ENCODE results near the gene CFAP43. TPM values are rescaled to one million over a fixed set of nuclear protein-coding genes. Genes with fewer than 3 reads are reported as not detected.

CFAP43 gene
- total and polyA plus RNA-seq, 5 donors from 2014 or later: not detected

DNA sequence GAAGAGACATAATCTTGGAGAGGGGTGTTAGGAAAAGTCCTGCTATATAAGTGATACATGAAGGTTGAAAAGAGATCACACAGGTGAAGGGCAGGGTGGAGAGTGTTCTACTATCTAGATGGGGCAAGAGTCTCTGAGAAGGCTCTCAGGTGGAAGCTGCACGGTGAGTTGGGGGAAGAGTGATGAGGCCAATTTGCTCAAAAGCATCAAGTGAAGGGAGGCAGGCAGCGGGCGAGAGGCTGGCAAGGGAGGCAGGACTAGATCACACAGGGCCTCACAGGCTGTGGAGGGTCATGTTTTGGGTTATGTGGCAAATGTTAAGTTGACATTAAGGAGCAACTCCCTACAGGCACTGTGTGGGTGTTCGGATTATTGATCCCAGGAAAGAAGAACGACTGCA is 143.9 kb downstream of the CFAP43 start:
- Mint-ChIP-seq H3K27ac (no peak overlapping the region), H3K36me3 (no peaks in the 10 kb centered on the region), H3K4me1 (peaks cover 0 to 1% (median 0%) of the 10 kb centered on the region in 4 donors), H3K4me3 (no peak overlapping the region), H3K27me3 (peaks cover 11% of the 10 kb centered on the region), H3K9me3 (no peaks in the 10 kb centered on the region)
- no peak for DNase-seq
- H3K9me3 ChIP-seq (ENCODE audit: control insufficient read depth in 2 of 2, low read length in 2 of 2): no peaks in the 10 kb centered on the region
- ATAC-seq (ENCODE audit: low read depth in 2 of 2): no peak
- H3K36me3 ChIP-seq (ENCODE audit: control insufficient read depth, insufficient read depth, low read length): no peaks in the 10 kb centered on the region
- no peaks in the 10 kb centered on the region for H3K27me3 ChIP-seq (ENCODE audit: control insufficient read depth, insufficient read depth, low read length)
- H3K4me3 ChIP-seq (ENCODE audit: low read depth, low read length): no peak overlapping the region
- H3K27ac ChIP-seq (ENCODE audit: insufficient read depth, low read length, poor library complexity, severe bottlenecking): no peak overlapping the region
- no peaks in the 10 kb centered on the region for H3K4me1 ChIP-seq (ENCODE audit: control insufficient read depth, insufficient read depth, low read length, poor library complexity, severe bottlenecking)

- no peak within 1 kb of the TSS for H3K27ac Mint-ChIP-seq
- H3K9me3 Mint-ChIP-seq: no peaks in the 10 kb centered on the region
- Histone ChIP-seq H3K4me3 (ENCODE audit: low read depth, low read length) (no peak within 1 kb of the TSS), H3K36me3 (ENCODE audit: control insufficient read depth, insufficient read depth, low read length) (no peaks in the 10 kb centered on the region), H3K4me1 (ENCODE audit: control insufficient read depth, insufficient read depth, low read length, poor library complexity, severe bottlenecking) (no peaks in the 10 kb centered on the region), H3K27ac (ENCODE audit: insufficient read depth, low read length, poor library complexity, severe bottlenecking) (no peak within 1 kb of the TSS), H3K9me3 (ENCODE audit: control insufficient read depth in 2 of 2, low read length in 2 of 2) (no peaks in the 10 kb centered on the region), H3K27me3 (ENCODE audit: control insufficient read depth, insufficient read depth, low read length) (peaks cover 3% of the 10 kb centered on the region)
- H3K27me3 Mint-ChIP-seq: peaks cover 8% of the 10 kb centered on the region
- no peak for DNase-seq
- H3K4me3 Mint-ChIP-seq: no peak within 1 kb of the TSS
- H3K36me3 Mint-ChIP-seq: no peaks in the 10 kb centered on the region
- ATAC-seq (ENCODE audit: low read depth in 2 of 2): no peak
- H3K4me1 Mint-ChIP-seq: peaks cover 0 to 1% (median 0%) of the 10 kb centered on the region in 4 donors
Measured at GRCh38 chr10:104085801-104086400, 146.3 kb downstream of the CFAP43 start, which contains the start of gene COL17A1. TSS of gene COL17A1 (minus strand) at chr10:104085880. CDS start at chr10:104080673, 5,207 bp downstream.

DNA sequence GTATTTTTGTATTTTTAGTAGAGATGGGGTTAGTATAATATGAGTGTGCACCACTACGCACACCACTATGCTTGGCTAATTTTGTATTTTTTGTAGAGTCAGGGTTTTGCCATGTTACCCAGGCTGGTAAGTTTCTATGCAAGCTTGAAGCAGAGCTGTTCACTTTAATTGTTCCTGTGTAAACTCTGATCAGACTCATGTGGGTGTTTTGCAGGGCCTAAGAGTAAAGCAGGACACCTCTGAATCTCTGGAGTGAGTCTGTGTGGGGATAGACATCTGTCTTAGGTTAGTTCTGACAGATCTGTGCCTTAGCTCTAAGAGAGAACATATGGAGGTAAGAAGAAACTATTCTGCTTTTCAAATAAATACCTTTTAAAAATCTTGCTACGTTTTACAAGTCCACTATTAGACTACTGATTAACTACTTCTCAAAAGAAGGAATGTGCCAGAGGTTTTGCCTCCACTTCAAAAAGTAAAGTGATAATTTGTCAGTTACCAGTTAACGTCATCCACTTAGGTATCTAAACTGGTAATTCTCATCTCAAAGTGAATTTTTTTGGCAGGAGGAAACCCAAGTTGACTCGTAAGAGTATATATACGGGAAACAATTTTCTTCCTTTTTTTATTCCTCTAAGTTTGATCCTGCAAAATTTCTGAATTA is 147.6 kb downstream of the CFAP43 start:
- Mint-ChIP-seq H3K27ac (no peak overlapping the region), H3K36me3 (no peaks in the 10 kb centered on the region), H3K9me3 (no peaks in the 10 kb centered on the region), H3K4me1 (peaks cover 0 to 1% (median 0%) of the 10 kb centered on the region in 4 donors), H3K27me3 (peaks cover 4% of the 10 kb centered on the region), H3K4me3 (no peak overlapping the region)
- H3K9me3 ChIP-seq (ENCODE audit: control insufficient read depth in 2 of 2, low read length in 2 of 2): no peaks in the 10 kb centered on the region
- peaks cover 3% of the 10 kb centered on the region for H3K27me3 ChIP-seq (ENCODE audit: control insufficient read depth, insufficient read depth, low read length)
- ATAC-seq (ENCODE audit: low read depth in 2 of 2) (no peak), DNase-seq (no peak)
- no peak overlapping the region for H3K4me3 ChIP-seq (ENCODE audit: low read depth, low read length)
- H3K27ac ChIP-seq (ENCODE audit: insufficient read depth, low read length, poor library complexity, severe bottlenecking): no peak overlapping the region
- no peaks in the 10 kb centered on the region for H3K36me3 ChIP-seq (ENCODE audit: control insufficient read depth, insufficient read depth, low read length)
- no peaks in the 10 kb centered on the region for H3K4me1 ChIP-seq (ENCODE audit: control insufficient read depth, insufficient read depth, low read length, poor library complexity, severe bottlenecking)

DNA sequence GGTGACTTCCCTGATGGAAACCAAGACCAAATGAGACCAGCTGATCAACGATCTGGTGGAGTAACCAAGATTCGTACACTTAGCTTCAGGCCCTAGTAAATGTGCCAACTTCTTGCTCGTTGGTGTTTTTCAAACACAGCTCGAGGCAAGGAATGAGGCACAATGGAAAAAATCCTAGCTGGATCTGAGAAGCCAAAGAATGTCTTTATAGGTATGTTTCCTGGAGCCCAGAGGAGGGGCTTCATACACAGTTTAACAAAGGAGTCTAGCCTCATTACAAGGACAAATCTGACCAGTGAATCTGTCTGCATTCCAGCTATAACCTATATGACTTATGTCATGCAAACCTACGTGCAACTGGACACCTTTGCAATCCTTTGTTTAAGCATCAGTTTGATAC is 150.2 kb downstream of the CFAP43 start:
- H3K4me3 Mint-ChIP-seq: no peak overlapping the region
- no peaks in the 10 kb centered on the region for H3K4me1 ChIP-seq (ENCODE audit: control insufficient read depth, insufficient read depth, low read length, poor library complexity, severe bottlenecking)
- H3K27me3 ChIP-seq (ENCODE audit: control insufficient read depth, insufficient read depth, low read length): peaks cover 3% of the 10 kb centered on the region
- H3K27ac ChIP-seq (ENCODE audit: insufficient read depth, low read length, poor library complexity, severe bottlenecking): no peak overlapping the region
- no peaks in the 10 kb centered on the region for H3K36me3 ChIP-seq (ENCODE audit: control insufficient read depth, insufficient read depth, low read length)
- no peak overlapping the region for H3K4me3 ChIP-seq (ENCODE audit: low read depth, low read length)
- peaks cover 0 to 1% (median 0%) of the 10 kb centered on the region in 4 donors for H3K4me1 Mint-ChIP-seq
- ATAC-seq (ENCODE audit: low read depth in 2 of 2) (no peak), DNase-seq (no peak)
- H3K36me3 Mint-ChIP-seq: no peaks in the 10 kb centered on the region
- H3K9me3 ChIP-seq (ENCODE audit: control insufficient read depth in 2 of 2, low read length in 2 of 2): no peaks in the 10 kb centered on the region
- H3K27me3 Mint-ChIP-seq: no peaks in the 10 kb centered on the region
- H3K9me3 Mint-ChIP-seq: no peaks in the 10 kb centered on the region
- H3K27ac Mint-ChIP-seq: no peak overlapping the region

DNA sequence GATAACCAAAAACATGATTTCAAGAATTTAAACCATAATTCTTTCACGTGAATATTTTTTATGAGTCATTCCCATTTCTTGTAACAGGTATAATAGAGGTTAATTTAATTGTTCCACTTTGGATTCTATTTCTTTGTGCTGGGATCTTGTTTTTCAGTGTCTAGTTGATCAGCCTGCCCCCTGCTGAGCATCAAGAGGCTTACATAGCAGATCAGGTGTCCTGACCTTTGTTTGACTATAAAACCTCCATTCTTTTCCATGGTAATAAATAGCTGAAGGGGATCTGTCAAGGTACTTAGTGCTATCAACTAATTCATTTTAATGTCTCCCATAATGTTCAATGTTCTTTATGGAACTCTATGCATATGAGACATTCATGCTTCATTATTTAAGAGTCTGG is 151.4 kb downstream of the CFAP43 start:
- Mint-ChIP-seq H3K4me1 (peaks cover 0 to 1% (median 0%) of the 10 kb centered on the region in 4 donors), H3K9me3 (no peaks in the 10 kb centered on the region), H3K27me3 (no peaks in the 10 kb centered on the region), H3K36me3 (no peaks in the 10 kb centered on the region), H3K4me3 (no peak overlapping the region), H3K27ac (no peak overlapping the region)
- ATAC-seq (ENCODE audit: low read depth in 2 of 2): no peak
- H3K27ac ChIP-seq (ENCODE audit: insufficient read depth, low read length, poor library complexity, severe bottlenecking): no peak overlapping the region
- H3K9me3 ChIP-seq (ENCODE audit: control insufficient read depth in 2 of 2, low read length in 2 of 2): no peaks in the 10 kb centered on the region
- H3K4me1 ChIP-seq (ENCODE audit: control insufficient read depth, insufficient read depth, low read length, poor library complexity, severe bottlenecking): no peaks in the 10 kb centered on the region
- peaks cover 3% of the 10 kb centered on the region for H3K27me3 ChIP-seq (ENCODE audit: control insufficient read depth, insufficient read depth, low read length)
- no peaks in the 10 kb centered on the region for H3K36me3 ChIP-seq (ENCODE audit: control insufficient read depth, insufficient read depth, low read length)
- H3K4me3 ChIP-seq (ENCODE audit: low read depth, low read length): no peak overlapping the region
- peak in 2 of 3 donors; percentile 13 to 56 for DNase-seq

Other genes starting within 250 kb of the CFAP43 start
- gene COL17A1, start 146.5 kb downstream of the CFAP43 start, total RNA-seq: not detected
- under 1 TPM in 1 of 4 donors, not detected in 3; 0.24 TPM for gene COL17A1, start 146.5 kb downstream of the CFAP43 start, polyA plus RNA-seq
- gene SFR1, start 110.2 kb downstream of the CFAP43 start, total RNA-seq: 12.9 TPM
- gene SFR1, start 110.2 kb downstream of the CFAP43 start, polyA plus RNA-seq: 10 to 100 TPM; 14.5 to 19.6 (median 15.3) TPM
- 39.9 TPM for gene GSTO1, start 22.5 kb upstream of the CFAP43 start, total RNA-seq
- 100 to 1,000 TPM; 176 to 199 (median 184) TPM for gene GSTO1, start 22.5 kb upstream of the CFAP43 start, polyA plus RNA-seq
- gene GSTO2, start 36.8 kb upstream of the CFAP43 start, total RNA-seq: 1.7 TPM
- 1 to 10 TPM in 2 of 4 donors, under 1 TPM in 2; 0.35 to 3.6 (median 1.1) TPM for gene GSTO2, start 36.8 kb upstream of the CFAP43 start, polyA plus RNA-seq
- 68.4 TPM for gene ITPRIP, start 106.1 kb upstream of the CFAP43 start, total RNA-seq
- gene ITPRIP, start 106.1 kb upstream of the CFAP43 start, polyA plus RNA-seq: 10 to 100 TPM; 10.9 to 16.8 (median 12.5) TPM
- gene CFAP58, start 121.5 kb upstream of the CFAP43 start, total RNA-seq: not detected
- gene CFAP58, start 121.5 kb upstream of the CFAP43 start, polyA plus RNA-seq: under 1 TPM in 1 of 4 donors, not detected in 3; 0.51 TPM